A549 (cell line): ENCODE data around the gene HSD3B7. TPM values are rescaled to one million over a fixed set of nuclear protein-coding genes. Genes with fewer than 3 reads are reported as not detected.

Experiments used
- ATAC-seq, 2 experiments: fragments of 200-7000 bp in 1 of 2; fragments of >200 bp in 1 of 2; cut with Nextera tagmentation in 1 of 2; cut with Tn5 transposase in 1 of 2; 3 replicates each; pipeline versions ENCODE4 v1.8.0 to v1.9.1; 2018 to 2020; ENCODE audit warnings: mild to moderate bottlenecking in 1 of 2, moderate library complexity in 1 of 2
- CTCF ChIA-PET: fragments of 300-600 bp; sonication (Branson Sonifier 250); formaldehyde crosslinking; extraction: SDS; loops from one replicate; lab custom pipeline; 2021; ENCODE audit warnings: antibody characterized with exemption, inconsistent platforms; lab: Yijun Ruan, JAX
- POLR2A ChIA-PET: fragments of 350-600 bp; formaldehyde crosslinking; extraction: SDS; loops from one replicate; lab custom pipeline; 2021; ENCODE audit warnings: antibody characterized with exemption, inconsistent platforms; lab: Yijun Ruan, JAX
- DNase-seq, 2 experiments: peaks; one replicate each; pipeline versions ENCODE4 v3.0.0 to v3.0.0-alpha.2; 2011 to 2016; ENCODE audit warnings: low read depth in 1 of 2, low spot score in 1 of 2
- FAIRE-seq: peaks from 2 replicates; lab custom pipeline; 2011; peaks lifted over from hg19 to GRCh38; lab: Jason Lieb, UNC
- H3K27ac ChIP-seq, 2 experiments: fragments of >200 bp; sonication (Bioruptor Twin); formaldehyde crosslinking; 3 replicates each; pipeline ENCODE4 v1.5.1; 2016 to 2017
- H3K4me1 ChIP-seq: fragments of >200 bp; sonication (Bioruptor Twin); formaldehyde crosslinking; 3 replicates; pipeline ENCODE4 v1.6.1; 2016
- H3K4me2 ChIP-seq: fragments of >200 bp; sonication (Bioruptor Twin); formaldehyde crosslinking; 3 replicates; pipeline ENCODE4 v1.6.1; 2016
- H3K4me3 ChIP-seq: fragments of >200 bp; sonication (Bioruptor Twin); formaldehyde crosslinking; 3 replicates; pipeline ENCODE4 v1.5.1; 2016
- H3K9me3 ChIP-seq: fragments of >200 bp; sonication (Bioruptor Twin); formaldehyde crosslinking; 3 replicates; pipeline ENCODE4 v1.6.1; 2016
- BHLHE40 ChIP-seq: IDR thresholded peaks from 2 replicates; pipeline ENCODE4 v1.6.1; 2012; ENCODE audit warnings: low read depth, low read length, inconsistent platforms
- CBX8 ChIP-seq: fragments of 200-600 bp; sonication (generic); IDR thresholded peaks from 2 replicates; pipeline ENCODE4 v1.6.1; 2016
- CHD2 ChIP-seq: fragments of 150-350 bp; IDR thresholded peaks from 2 replicates; pipeline ENCODE4 v1.6.1; 2014; ENCODE audit warnings: low read length; ENCODE audit not compliant: partially characterized antibody
- CTCF ChIP-seq: fragments of >200 bp; sonication (Bioruptor Twin); formaldehyde crosslinking; IDR thresholded peaks from 3 replicates; pipeline ENCODE4 v1.5.1; 2016
- EHF ChIP-seq: fragments of 250-450 bp; sonication (Bioruptor Pico); IDR thresholded peaks from 2 replicates; pipeline ENCODE4 v1.5.0; 2020; ENCODE audit warnings: mild to moderate bottlenecking
- ESRRA ChIP-seq: fragments of 150-350 bp; IDR thresholded peaks from 2 replicates; pipeline ENCODE4 v1.6.1; 2014; ENCODE audit warnings: mild to moderate bottlenecking, low read length, borderline replicate concordance
- FOSL2 ChIP-seq, 2 experiments: fragments of 450-650 bp in 1 of 2; fragments of >200 bp in 1 of 2; sonication (Bioruptor Twin) in 1 of 2; formaldehyde crosslinking; IDR thresholded peaks; 2 replicates each; pipeline versions ENCODE4 v1.5.0 to v1.6.1; 2016 to 2020; ENCODE audit warnings: mild to moderate bottlenecking in 1 of 2, moderate library complexity in 1 of 2
- FOXS1 ChIP-seq: fragments of 250-450 bp; sonication (Bioruptor Pico); IDR thresholded peaks from 2 replicates; pipeline ENCODE4 v1.5.0; 2020; ENCODE audit warnings: mild to moderate bottlenecking, moderate library complexity
- HDAC2 ChIP-seq: fragments of 200-600 bp; sonication (generic); IDR thresholded peaks from 2 replicates; pipeline ENCODE4 v1.6.1; 2016
- HEYL ChIP-seq: fragments of 250-450 bp; sonication (Bioruptor Pico); IDR thresholded peaks from 2 replicates; pipeline ENCODE4 v1.8.0; 2021; ENCODE audit warnings: mild to moderate bottlenecking, moderate library complexity
- HMGXB4 ChIP-seq: fragments of 250-450 bp; sonication (Bioruptor Pico); IDR thresholded peaks from 2 replicates; pipeline ENCODE4 v1.5.0; 2021; ENCODE audit warnings: mild to moderate bottlenecking, moderate library complexity, borderline replicate concordance
- HOXA7 ChIP-seq: fragments of 250-450 bp; sonication (Bioruptor Pico); IDR thresholded peaks from 2 replicates; pipeline ENCODE4 v1.5.0; 2020; ENCODE audit warnings: mild to moderate bottlenecking, moderate library complexity
- HOXB13 ChIP-seq: fragments of 250-450 bp; sonication (Bioruptor Pico); IDR thresholded peaks from 2 replicates; pipeline ENCODE4 v1.5.0; 2020; ENCODE audit warnings: low read depth, mild to moderate bottlenecking, moderate library complexity
- JUN ChIP-seq, 2 experiments: fragments of >200 bp; sonication (Bioruptor Twin); formaldehyde crosslinking; IDR thresholded peaks; 2 replicates in 1 of 2; 3 replicates in 1 of 2; pipeline ENCODE4 v1.6.1; 2016 to 2017
- MAZ ChIP-seq: fragments of 150-350 bp; IDR thresholded peaks from 2 replicates; pipeline ENCODE4 v1.6.1; 2014; ENCODE audit warnings: antibody characterized with exemption, low read depth, low read length, borderline replicate concordance
- NPAS2 ChIP-seq: fragments of 250-450 bp; sonication (Bioruptor Pico); IDR thresholded peaks from 2 replicates; pipeline ENCODE4 v1.8.0; 2022; ENCODE audit warnings: mild to moderate bottlenecking, moderate library complexity, borderline replicate concordance
- NR3C1 ChIP-seq: fragments of >200 bp; sonication (Bioruptor Twin); formaldehyde crosslinking; IDR thresholded peaks from 3 replicates; pipeline ENCODE4 v1.6.1; 2017
- PBX3 ChIP-seq: IDR thresholded peaks from 2 replicates; pipeline ENCODE4 v1.6.1; 2012
- POLR2A ChIP-seq: IDR thresholded peaks from 2 replicates; pipeline ENCODE4 v1.6.1; 2012; ENCODE audit warnings: mild to moderate bottlenecking, low read length
- POLR2AphosphoS2 ChIP-seq: conservative IDR thresholded peaks from 2 replicates; pipeline ENCODE4 v1.6.1; 2012; ENCODE audit warnings: low read length, improper control_type of control experiment, inconsistent platforms
- RCOR1 ChIP-seq: fragments of 150-350 bp; IDR thresholded peaks from 2 replicates; pipeline ENCODE4 v1.6.1; 2014; ENCODE audit warnings: antibody characterized with exemption, low read length, low read depth
- RNF2 ChIP-seq: fragments of 200-600 bp; sonication (generic); IDR thresholded peaks from 2 replicates; pipeline ENCODE4 v1.6.1; 2016; ENCODE audit warnings: low read depth, mild to moderate bottlenecking, antibody characterized with exemption, moderate library complexity, borderline replicate concordance
- SMC3 ChIP-seq: fragments of >200 bp; sonication (Bioruptor Twin); formaldehyde crosslinking; IDR thresholded peaks from 3 replicates; pipeline ENCODE4 v1.6.1; 2018; ENCODE audit warnings: inconsistent platforms
- SREBF2 ChIP-seq: fragments of 450-650 bp; IDR thresholded peaks from 2 replicates; pipeline ENCODE4 v1.6.1; 2014; ENCODE audit warnings: mild to moderate bottlenecking, moderate library complexity
- ZC3H11A ChIP-seq: fragments of 450-650 bp; IDR thresholded peaks from 2 replicates; pipeline ENCODE4 v1.6.1; 2014; ENCODE audit warnings: antibody characterized with exemption, mild to moderate bottlenecking
- WGBS: methylation state at CpG from one replicate; pipeline ENCODE4 v1.1.6; 2017; ENCODE audit errors: missing lambda C conversion rate; 5-methylcytosine and 5-hydroxymethylcytosine counted together
- polyA plus RNA-seq, 4 experiments: library from polyadenylated mRNA; depleted of rRNA in 3 of 4; stranded (reverse); fragments of >200 nt; fragmentation: RNase III in 1 of 4; extraction: RNeasy Plus Mini Kit Qiagen cat#74134 plus additional on column Dnase treatment in 1 of 4; gene quantifications; 2 replicates in 3 of 4; 3 replicates in 1 of 4; pipeline ENCODE4 v1.2.3, GENCODE V29; 2011 to 2017

Gene HSD3B7
- polyA plus RNA-seq, 2 of the 4 experiments (the other 2 are of a cell fraction) = 10.5 to 19.7 TPM

GRCh38 chr16:30979170-30980022 lies 5.6 kb upstream of the HSD3B7 start:
- H3K4me2 ChIP-seq = no peak overlapping the region
- CTCF ChIA-PET = no interaction called here
- no peaks in the 10 kb centered on the region for H3K9me3 ChIP-seq
- no peak for FAIRE-seq
- DNase-seq = no peak
- 93% methylated on average over 33 of the region's 62 CpGs for WGBS
- ATAC-seq = no peak
- H3K27ac ChIP-seq = no peak overlapping the region
- no peak overlapping the region for H3K4me3 ChIP-seq
- no peaks in the 10 kb centered on the region for H3K4me1 ChIP-seq
- TF ChIP-seq POLR2A (no peak), CTCF (no peak), SMC3 (no peak), MAZ (no peak), ZC3H11A (no peak), ESRRA (no peak), NPAS2 (no peak), EHF (CRISPR knock-in tag) (no peak), HOXB13 (CRISPR knock-in tag) (no peak), FOSL2 (IDR thresholded peaks at IDR 0.05) (no peak), FOSL2 (CRISPR knock-in tag; IDR thresholded peaks at IDR 0.05) (no peak), HDAC2 (no peak), RCOR1 (no peak), HOXA7 (CRISPR knock-in tag) (no peak), NR3C1 (no peak)
- POLR2A ChIA-PET = no interaction called here

DNA sequence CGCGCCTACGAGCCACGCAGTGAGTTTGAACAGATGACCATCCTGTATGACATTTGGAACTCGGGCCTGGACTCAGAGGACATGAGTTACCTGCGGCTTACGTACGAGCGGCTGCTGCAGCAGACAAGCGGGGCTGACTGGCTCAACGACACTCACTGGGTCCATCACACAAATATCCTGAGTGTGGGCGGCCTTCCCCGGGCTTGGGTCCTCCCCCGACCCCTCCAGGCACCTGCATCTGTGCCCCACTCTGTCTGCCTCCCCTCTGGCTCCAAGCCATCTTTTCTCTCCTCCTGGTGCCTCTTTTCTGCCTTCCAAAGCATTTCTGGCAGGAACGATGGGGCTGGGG lies 5.0 kb upstream of the HSD3B7 start:
- no peak for FAIRE-seq
- Histone ChIP-seq H3K9me3 (no peaks in the 10 kb centered on the region), H3K4me3 (no peak overlapping the region), H3K27ac (no peak overlapping the region), H3K4me2 (no peak overlapping the region), H3K4me1 (peaks cover 2% of the 10 kb centered on the region; the same call in 1 of the 3 replicates)
- DNase-seq = no peak
- TF ChIP-seq HEYL (CRISPR knock-in tag) (no peak), CBX8 (no peak), POLR2A (no peak), BHLHE40 (no peak), SREBF2 (no peak)
- ATAC-seq = no peak
- 94% methylated on average over 12 of the region's 15 CpGs for WGBS
- ChIA-PET CTCF (interaction anchor here (7.8 kb wide), 1 partner anchor 164 kb away, joined by 78 read pairs; no protein-coding TSS in a partner anchor), POLR2A (no interaction called here)

DNA sequence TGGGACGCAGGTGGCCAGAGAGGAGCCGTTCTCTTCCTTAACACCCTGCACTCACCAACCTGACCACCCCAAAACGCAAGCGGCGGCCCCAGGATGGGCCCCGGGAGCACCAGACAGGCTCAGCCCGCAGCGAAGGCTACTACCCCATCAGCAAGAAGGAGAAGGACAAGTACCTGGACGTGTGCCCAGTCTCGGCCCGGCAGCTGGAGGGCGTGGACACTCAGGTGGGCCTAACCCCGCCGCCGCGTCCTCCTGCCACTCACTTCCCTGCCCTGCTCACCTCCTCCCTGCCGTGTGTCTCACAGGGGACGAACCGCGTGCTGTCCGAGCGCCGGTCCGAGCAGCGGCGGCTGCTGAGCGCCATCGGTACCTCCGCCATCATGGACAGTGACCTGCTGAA lies 4.6 kb upstream of the HSD3B7 start:
- Histone ChIP-seq H3K4me3 (no peak overlapping the region), H3K9me3 (no peaks in the 10 kb centered on the region), H3K4me2 (no peak overlapping the region), H3K27ac (no peak overlapping the region), H3K4me1 (peaks cover 7% of the 10 kb centered on the region)
- TF ChIP-seq PBX3 (no peak), FOXS1 (no peak), JUN (IDR thresholded peaks at IDR 0.05) (no peak), HOXA7 (CRISPR knock-in tag) (no peak), RNF2 (no peak), POLR2AphosphoS2 (no peak), CHD2 (no peak), HMGXB4 (CRISPR knock-in tag) (no peak)
- ChIA-PET POLR2A (no interaction called here), CTCF (interaction anchor here (0.7 to 7.8 kb wide), 3 partner anchors 116 to 463 kb away, joined by 3 to 97 read pairs (median 78); partner anchors contain the start of gene VKORC1)
- FAIRE-seq = no peak
- no peak for DNase-seq
- WGBS = 90% methylated on average over 21 of the region's 29 CpGs
- no peak for ATAC-seq
